Glutamatergic neuron (in vitro differentiated cells): Measurements from ENCODE around the gene TRAF3IP1. TPM values are rescaled to one million over a fixed set of nuclear protein-coding genes. Genes with fewer than 3 reads are reported as not detected.
A peak's percentile ranks its signal among the peaks of the same experiment; 100 is the strongest.

Experiments used
- DNase-seq: peaks from one replicate; pipeline ENCODE4 v3.0.0; 2022
- H3K27ac Mint-ChIP-seq: one replicate; pipeline ENCODE4 v1.8.0; 2020; ENCODE audit warnings: mild to moderate bottlenecking, mixed read lengths, inconsistent platforms; ENCODE audit not compliant: unreplicated experiment
- H3K27me3 Mint-ChIP-seq: one replicate; pipeline ENCODE4 v1.8.0; 2020; ENCODE audit warnings: mild to moderate bottlenecking, moderate library complexity, mixed read lengths, inconsistent platforms; ENCODE audit not compliant: unreplicated experiment
- H3K36me3 Mint-ChIP-seq: one replicate; pipeline ENCODE4 v1.8.0; 2020; ENCODE audit warnings: mild to moderate bottlenecking, mixed read lengths, inconsistent platforms; ENCODE audit not compliant: unreplicated experiment
- H3K4me1 Mint-ChIP-seq: one replicate; pipeline ENCODE4 v1.8.0; 2020; ENCODE audit warnings: mild to moderate bottlenecking, low read depth, mixed read lengths, inconsistent platforms; ENCODE audit not compliant: unreplicated experiment
- H3K4me3 Mint-ChIP-seq: one replicate; pipeline ENCODE4 v1.8.0; 2020; ENCODE audit warnings: mild to moderate bottlenecking, mixed read lengths, inconsistent platforms; ENCODE audit not compliant: unreplicated experiment
- H3K9me3 Mint-ChIP-seq: one replicate; pipeline ENCODE4 v1.8.0; 2020; ENCODE audit warnings: mild to moderate bottlenecking, moderate library complexity, mixed read lengths, inconsistent platforms; ENCODE audit not compliant: unreplicated experiment
- total RNA-seq: library from RNA; stranded (reverse); fragmentation: NEBNext Ultra II Directional; extraction: Animal tissue kit (Norgen Biotek cat#: 25700); gene quantifications from one replicate; pipeline ENCODE4 v1.2.1, GENCODE V29; 2021; ENCODE audit not compliant: unreplicated experiment
- TF ChIP-seq, protein P1 (sequence below): fragments of 200-600 bp; sonication (generic); IDR thresholded peaks from one replicate; pipeline ENCODE4 v1.5.0; 2021; ENCODE audit not compliant: partially characterized antibody, unreplicated experiment

TRAF3IP1 gene
- total RNA-seq, 1 donor from 2014 or later = 10.3 TPM

- peaks cover 19% of the 10 kb centered on the region for H3K36me3 Mint-ChIP-seq
- no peak overlapping the region for H3K27ac Mint-ChIP-seq
- peaks cover 18% of the 10 kb centered on the region for H3K4me1 Mint-ChIP-seq
- H3K9me3 Mint-ChIP-seq = no peaks in the 10 kb centered on the region
- TF ChIP-seq, protein P1, sequence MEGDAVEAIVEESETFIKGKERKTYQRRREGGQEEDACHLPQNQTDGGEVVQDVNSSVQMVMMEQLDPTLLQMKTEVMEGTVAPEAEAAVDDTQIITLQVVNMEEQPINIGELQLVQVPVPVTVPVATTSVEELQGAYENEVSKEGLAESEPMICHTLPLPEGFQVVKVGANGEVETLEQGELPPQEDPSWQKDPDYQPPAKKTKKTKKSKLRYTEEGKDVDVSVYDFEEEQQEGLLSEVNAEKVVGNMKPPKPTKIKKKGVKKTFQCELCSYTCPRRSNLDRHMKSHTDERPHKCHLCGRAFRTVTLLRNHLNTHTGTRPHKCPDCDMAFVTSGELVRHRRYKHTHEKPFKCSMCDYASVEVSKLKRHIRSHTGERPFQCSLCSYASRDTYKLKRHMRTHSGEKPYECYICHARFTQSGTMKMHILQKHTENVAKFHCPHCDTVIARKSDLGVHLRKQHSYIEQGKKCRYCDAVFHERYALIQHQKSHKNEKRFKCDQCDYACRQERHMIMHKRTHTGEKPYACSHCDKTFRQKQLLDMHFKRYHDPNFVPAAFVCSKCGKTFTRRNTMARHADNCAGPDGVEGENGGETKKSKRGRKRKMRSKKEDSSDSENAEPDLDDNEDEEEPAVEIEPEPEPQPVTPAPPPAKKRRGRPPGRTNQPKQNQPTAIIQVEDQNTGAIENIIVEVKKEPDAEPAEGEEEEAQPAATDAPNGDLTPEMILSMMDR = no peak
- DNase-seq = no peak
- no peak overlapping the region for H3K4me3 Mint-ChIP-seq
- peaks cover 2% of the 10 kb centered on the region for H3K27me3 Mint-ChIP-seq
Measured at GRCh38 chr2:238380785-238381184, 60.5 kb downstream of the TRAF3IP1 start.

- DNase-seq = no peak
- H3K27ac Mint-ChIP-seq = peak overlapping the region; percentile 9
- peaks cover 19% of the 10 kb centered on the region for H3K36me3 Mint-ChIP-seq
- peaks cover 2% of the 10 kb centered on the region for H3K27me3 Mint-ChIP-seq
- H3K4me3 Mint-ChIP-seq = no peak overlapping the region
- no peaks in the 10 kb centered on the region for H3K9me3 Mint-ChIP-seq
- TF ChIP-seq, protein P1 = no peak
- H3K4me1 Mint-ChIP-seq = peaks cover 18% of the 10 kb centered on the region
Measured at GRCh38 chr2:238381341-238382115, 61.2 kb downstream of the TRAF3IP1 start.

DNA sequence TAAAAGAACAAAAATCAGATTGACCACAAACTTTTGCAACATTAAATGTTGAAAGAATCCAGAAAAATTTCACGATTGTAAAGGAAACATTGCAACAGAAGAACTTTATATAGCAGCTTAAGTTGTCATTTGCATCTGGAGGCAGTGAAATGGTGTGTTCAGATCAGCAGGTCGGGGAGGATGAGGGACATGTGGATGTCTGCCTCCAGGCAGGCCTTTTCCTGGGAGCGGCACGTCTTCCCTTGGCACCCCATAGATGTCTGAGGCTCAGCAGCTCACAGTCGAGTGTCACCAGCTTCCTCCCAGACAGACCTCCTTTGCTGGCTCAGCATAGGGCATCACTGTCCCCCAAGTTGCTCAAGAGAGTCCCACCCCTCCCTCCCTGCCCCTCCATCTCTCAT is 62.1 kb downstream of the TRAF3IP1 start:
- Mint-ChIP-seq H3K27ac (no peak overlapping the region), H3K36me3 (peaks cover 19% of the 10 kb centered on the region), H3K27me3 (peaks cover 2% of the 10 kb centered on the region), H3K4me3 (no peak overlapping the region), H3K4me1 (peaks cover 18% of the 10 kb centered on the region), H3K9me3 (no peaks in the 10 kb centered on the region)
- no peak for DNase-seq
- TF ChIP-seq, protein P1 = no peak

- H3K36me3 Mint-ChIP-seq = peaks cover 19% of the 10 kb centered on the region
- H3K27ac Mint-ChIP-seq = no peak overlapping the region
- H3K4me1 Mint-ChIP-seq = peaks cover 13% of the 10 kb centered on the region
- no peak for DNase-seq
- H3K9me3 Mint-ChIP-seq = no peaks in the 10 kb centered on the region
- no peak overlapping the region for H3K4me3 Mint-ChIP-seq
- TF ChIP-seq, protein P1 = no peak
- H3K27me3 Mint-ChIP-seq = peaks cover 2% of the 10 kb centered on the region
Measured at GRCh38 chr2:238383135-238383534, 62.8 kb downstream of the TRAF3IP1 start.

DNA sequence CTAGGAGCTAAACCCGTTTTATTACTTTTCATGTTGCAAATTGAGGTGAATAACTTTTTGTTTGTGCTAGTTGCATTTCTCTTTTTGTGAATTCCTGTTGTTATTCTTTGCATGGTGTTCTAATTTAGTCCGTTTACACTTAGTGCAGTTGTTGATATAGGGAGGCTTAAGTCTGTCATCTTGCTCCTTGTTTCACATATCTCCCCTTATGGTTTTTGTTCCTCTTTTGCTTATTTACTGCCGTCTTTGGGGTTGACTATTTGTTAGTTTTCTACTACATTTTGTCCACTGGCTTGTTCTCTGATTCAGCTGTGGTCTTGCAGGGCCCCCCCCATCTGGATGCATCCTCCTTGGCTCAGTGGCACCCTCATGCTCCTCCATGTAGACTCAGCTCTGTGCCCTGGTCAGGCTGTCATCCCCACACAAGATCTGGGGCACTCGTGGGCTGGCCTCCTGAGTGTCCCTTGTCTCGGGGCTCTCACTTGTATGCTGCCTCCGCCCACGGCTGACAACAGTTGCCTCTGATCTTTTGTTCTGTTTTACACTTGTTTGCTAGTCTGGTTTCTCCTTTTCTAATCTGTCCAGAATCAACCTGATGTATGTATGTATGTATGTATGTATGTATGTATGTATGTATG is 63.5 kb downstream of the TRAF3IP1 start:
- Mint-ChIP-seq H3K4me3 (no peak overlapping the region), H3K9me3 (no peaks in the 10 kb centered on the region), H3K27me3 (peaks cover 2% of the 10 kb centered on the region), H3K27ac (no peak overlapping the region), H3K36me3 (peaks cover 19% of the 10 kb centered on the region), H3K4me1 (peaks cover 7% of the 10 kb centered on the region)
- DNase-seq = no peak
- TF ChIP-seq, protein P1 = no peak
